Brain microvascular endothelial cell (primary cell): ENCODE data around the gene NPPA.

ENCODE experiments used
- DNase-seq: peaks from one replicate; pipeline ENCODE4 v3.0.0-alpha.2; 2020
- H3K27ac ChIP-seq: fragments of 250-450 bp; sonication (Bioruptor Pico); 2 replicates; pipeline ENCODE4 v1.5.1; 2020; ENCODE audit warnings: mild to moderate bottlenecking, moderate library complexity
- H3K27me3 ChIP-seq: fragments of 250-450 bp; sonication (Bioruptor Pico); replicated peaks from 2 replicates; pipeline ENCODE4 v1.5.1; 2020; ENCODE audit warnings: mild to moderate bottlenecking
- H3K36me3 ChIP-seq: fragments of 250-450 bp; sonication (Bioruptor Pico); replicated peaks from 2 replicates; pipeline ENCODE4 v1.5.1; 2020; ENCODE audit warnings: mild to moderate bottlenecking
- H3K4me3 ChIP-seq: 2 replicates; pipeline ENCODE4 v1.5.1; 2011; ENCODE audit warnings: low read depth, mild to moderate bottlenecking, control low read depth, low read length, moderate library complexity
- CTCF ChIP-seq: IDR thresholded peaks from 2 replicates; pipeline ENCODE4 v1.5.1; 2011; ENCODE audit warnings: low read depth, mild to moderate bottlenecking, moderate library complexity, low read length, control low read depth, inconsistent platforms; ENCODE audit errors: missing control alignments
- in situ Hi-C: cut with HindIII; loops from 2 replicates; pipeline ENCODE4 v1.10.0; 2017; ENCODE audit warnings: low sequenced_read_pairs, low pct_ligation_motif_present

Gene NPPA

DNA sequence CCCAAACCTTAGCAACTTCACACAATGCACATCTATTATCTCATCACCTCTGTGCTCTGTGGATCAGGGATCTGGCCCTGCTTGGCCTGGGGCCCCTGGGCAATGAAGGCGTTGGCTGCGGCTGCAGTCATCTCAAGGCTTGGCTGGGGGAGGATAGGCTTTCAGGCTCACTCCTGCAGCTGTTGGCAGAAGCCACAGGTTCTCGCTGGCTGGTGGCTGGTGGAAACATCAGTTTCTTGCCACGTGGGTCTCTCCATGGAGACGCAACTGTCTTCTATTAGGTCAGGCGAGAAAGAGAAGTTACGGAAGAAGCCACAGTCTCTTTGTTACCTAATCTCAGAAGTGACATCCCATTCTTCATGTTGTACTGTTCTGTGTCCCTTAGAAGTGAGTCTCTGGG lies 3.6 kb upstream of the NPPA start:
- peaks cover 3% of the 10 kb centered on the region for H3K27me3 ChIP-seq
- no peaks in the 10 kb centered on the region for H3K36me3 ChIP-seq
- no peak for DNase-seq
- H3K4me3 ChIP-seq = no peak overlapping the region
- no peak overlapping the region for H3K27ac ChIP-seq
- no peak for TF ChIP-seq CTCF
- in situ Hi-C loops = no loop called here

DNA sequence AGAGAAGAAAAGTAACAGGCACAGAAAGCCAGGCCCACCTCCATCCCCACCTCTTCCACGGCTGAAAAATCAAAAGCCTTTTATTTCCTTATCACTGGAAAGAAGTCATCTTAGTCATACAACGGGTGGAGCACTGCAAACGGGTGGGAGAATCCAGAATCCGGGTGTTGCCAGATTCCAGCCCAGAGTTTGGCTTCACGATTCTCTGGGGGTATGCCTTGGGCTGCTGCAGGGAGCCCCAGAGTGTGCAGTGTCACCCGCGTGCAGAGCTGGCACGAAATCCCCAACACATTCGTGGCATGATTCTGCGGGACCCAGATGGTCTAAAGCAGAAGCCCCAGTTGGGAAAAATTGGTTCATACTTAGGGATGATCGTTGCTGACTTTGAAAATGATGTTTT lies 2.6 kb upstream of the NPPA start:
- Histone ChIP-seq H3K27me3 (peaks cover 3% of the 10 kb centered on the region), H3K27ac (no peak overlapping the region), H3K4me3 (no peak overlapping the region), H3K36me3 (peaks cover 5% of the 10 kb centered on the region)
- in situ Hi-C loops = no loop called here
- DNase-seq = no peak
- TF ChIP-seq CTCF = no peak

DNA sequence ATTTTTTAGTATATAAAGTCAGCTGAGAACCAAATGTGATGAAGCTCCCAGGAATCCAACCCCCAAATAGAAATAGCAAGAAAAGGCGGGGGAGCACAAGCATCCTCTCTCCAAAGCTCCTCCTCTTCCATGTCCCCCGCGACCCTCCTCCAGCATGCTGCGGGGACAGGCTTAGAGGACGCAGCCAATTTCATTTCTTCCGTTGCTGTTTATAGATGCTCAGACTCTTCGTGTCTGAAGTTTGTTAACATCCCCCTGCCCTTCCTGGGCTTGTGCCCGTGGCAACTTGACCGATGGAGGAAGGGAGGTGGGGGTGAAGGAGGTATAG lies 754 bp upstream of the NPPA start:
- H3K4me3 ChIP-seq = no peak overlapping the region
- H3K27ac ChIP-seq = no peak overlapping the region
- peaks cover 18% of the 10 kb centered on the region for H3K36me3 ChIP-seq
- DNase-seq = no peak
- no peak for TF ChIP-seq CTCF
- in situ Hi-C loops = no loop called here
- H3K27me3 ChIP-seq = no peaks in the 10 kb centered on the region

- Histone ChIP-seq H3K27ac (no peak overlapping the region), H3K36me3 (peaks cover 36% of the 10 kb centered on the region), H3K4me3 (no peak overlapping the region), H3K27me3 (no peaks in the 10 kb centered on the region)
- in situ Hi-C loops = no loop called here
- no peak for DNase-seq
- no peak for TF ChIP-seq CTCF
Measured at GRCh38 chr1:11845641-11846335, 1.8 kb downstream of the NPPA start.

DNA sequence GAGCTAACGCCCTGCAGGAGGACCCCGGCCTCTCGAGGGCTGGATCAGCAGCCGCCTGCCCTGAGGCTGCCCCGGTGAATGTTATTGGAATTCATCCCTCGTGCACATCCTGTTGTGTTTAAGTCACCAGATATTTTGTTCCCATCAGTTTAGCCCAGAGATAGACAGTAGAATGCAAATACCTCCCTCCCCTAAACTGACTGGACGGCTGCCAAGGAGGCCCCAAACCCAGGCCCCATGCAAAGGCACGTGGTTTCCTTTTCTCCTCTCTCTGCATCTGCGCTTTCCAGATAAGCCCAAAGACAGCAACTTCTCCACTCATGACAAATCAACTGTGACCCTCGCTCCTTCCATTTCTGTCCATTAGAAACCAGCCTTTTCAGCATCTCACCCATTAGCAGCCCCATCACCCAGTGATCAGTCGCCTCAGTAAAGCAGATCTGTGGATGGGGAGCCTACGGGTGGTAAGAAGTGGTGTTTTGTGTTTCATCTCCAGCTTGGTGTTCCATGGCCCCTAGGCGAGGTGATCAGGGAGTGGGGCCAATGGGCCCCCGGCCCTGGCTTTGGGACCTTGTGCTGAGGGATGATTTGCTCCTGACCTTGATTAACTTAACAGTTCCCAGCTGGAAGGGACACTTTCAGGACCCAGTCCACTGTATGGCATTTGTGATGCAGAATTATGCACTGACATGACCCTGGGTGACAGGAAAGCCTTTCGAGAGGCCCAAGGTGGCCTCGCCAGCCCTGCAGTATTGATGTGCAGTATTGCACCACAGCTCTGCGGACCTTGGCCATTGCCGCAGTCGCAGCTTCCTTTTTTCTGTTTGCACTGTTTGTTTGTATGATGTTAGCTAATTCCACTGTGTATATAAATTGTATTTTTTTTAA lies 5.2 kb downstream of the NPPA start:
- Histone ChIP-seq H3K27me3 (no peaks in the 10 kb centered on the region), H3K4me3 (no peak overlapping the region), H3K36me3 (peaks cover 68% of the 10 kb centered on the region), H3K27ac (no peak overlapping the region)
- peak; percentile 53 for DNase-seq
- TF ChIP-seq CTCF = no peak
- in situ Hi-C loops = no loop called here
